SHP77 (cell line): ENCODE data around the gene CAMK2G.

Experiments used
- DNase-seq, 2 experiments: peaks; one replicate each; lab custom pipeline; 2025; lab: John Stamatoyannopoulos, UW

CAMK2G gene

GRCh38 chr10:73769396-73769795 lies 105.0 kb downstream of the CAMK2G start:
- DNase-seq, result no peak

- no peak for DNase-seq
Observed at GRCh38 chr10:73768881-73769280, 105.5 kb downstream of the CAMK2G start.

GRCh38 chr10:73765066-73765465 lies 109.3 kb downstream of the CAMK2G start:
- no peak for DNase-seq

GRCh38 chr10:73763343-73763742 lies 111.0 kb downstream of the CAMK2G start:
- no peak for DNase-seq

- DNase-seq, result no peak
Observed at GRCh38 chr10:73762915-73763314, 111.4 kb downstream of the CAMK2G start.
